GM10266 (cell line): ENCODE data around the gene ACOX3.

Experiments
- DNase-seq: peaks from one replicate; pipeline ENCODE4 v3.0.0; 2012; ENCODE audit errors: extremely low spot score
- CTCF ChIP-seq: IDR thresholded peaks from 2 replicates; pipeline ENCODE4 v1.5.1; 2012; ENCODE audit warnings: mild to moderate bottlenecking, low read depth; ENCODE audit not compliant: control insufficient read depth, insufficient read depth; ENCODE audit errors: missing control alignments

ACOX3 gene

GRCh38 chr4:8453957-8454356 lies 13.4 kb upstream of the ACOX3 start:
- TF ChIP-seq CTCF, result no peak
- no peak for DNase-seq

- DNase-seq, result no peak
- no peak for TF ChIP-seq CTCF
Observed at GRCh38 chr4:8451440-8452182, 11.1 kb upstream of the ACOX3 start.

- no peak for TF ChIP-seq CTCF
- DNase-seq, result no peak
Observed at GRCh38 chr4:8446122-8446521, 5.6 kb upstream of the ACOX3 start.

- no peak for DNase-seq
- TF ChIP-seq CTCF, result no peak
Observed at GRCh38 chr4:8443801-8444200, 3.3 kb upstream of the ACOX3 start.

- no peak for TF ChIP-seq CTCF
- no peak for DNase-seq
Observed at GRCh38 chr4:8442596-8443358, 2.3 kb upstream of the ACOX3 start.

GRCh38 chr4:8441499-8442091 lies 1.1 kb upstream of the ACOX3 start:
- TF ChIP-seq CTCF, result no peak
- DNase-seq, result no peak
